PC-3 (cell line): ENCODE results near the gene CSRP1.

Experiments used
- CTCF ChIP-seq: fragments of 300-600 bp; sonication (generic); conservative IDR thresholded peaks from 2 replicates; pipeline ENCODE4 v1.5.1; 2017; ENCODE audit warnings: antibody characterized with exemption, low read depth, mild to moderate bottlenecking, low read length
- EZH2 ChIP-seq: fragments of 300-600 bp; sonication (generic); IDR thresholded peaks from one replicate; pipeline ENCODE4 v1.6.1; 2017; ENCODE audit warnings: antibody characterized with exemption, mild to moderate bottlenecking, low read length; ENCODE audit not compliant: unreplicated experiment
- EZH2phosphoT487 ChIP-seq: fragments of 300-600 bp; sonication (generic); IDR thresholded peaks from 2 replicates; pipeline ENCODE4 v1.6.1; 2018; ENCODE audit warnings: mild to moderate bottlenecking, antibody characterized with exemption, low read length, borderline replicate concordance

- no peak for TF ChIP-seq CTCF
- no peak for TF ChIP-seq EZH2phosphoT487
- no peak for TF ChIP-seq EZH2
Measured at GRCh38 chr1:201444792-201445191, 62.1 kb downstream of the CSRP1 start.
